KOPT-K1 (cell line): ENCODE data around the gene BLCAP.
"Not testable (repeated sequence)": the region's sequence is repeated elsewhere in the genome, so short reads cannot be mapped to it uniquely, and the experiment has no call there.

Experiments used
- H3K27ac ChIP-seq: fragments of 200-600 bp; sonication (generic); 2 replicates; pipeline ENCODE4 v1.5.1; 2016; ENCODE audit warnings: antibody characterized with exemption, mild to moderate bottlenecking, low read depth, low read length; ENCODE audit not compliant: poor library complexity, severe bottlenecking
- H3K36me3 ChIP-seq: fragments of 200-600 bp; sonication (generic); 2 replicates; pipeline ENCODE4 v1.5.1; 2017; ENCODE audit warnings: antibody characterized with exemption, mild to moderate bottlenecking, low read length, moderate library complexity; ENCODE audit not compliant: insufficient read depth
- H3K9me3 ChIP-seq: fragments of 200-600 bp; sonication (generic); 2 replicates; pipeline ENCODE4 v1.5.1; 2017; ENCODE audit warnings: antibody characterized with exemption, low read length, mild to moderate bottlenecking; ENCODE audit not compliant: insufficient read depth, poor library complexity, severe bottlenecking

BLCAP gene, protein sequence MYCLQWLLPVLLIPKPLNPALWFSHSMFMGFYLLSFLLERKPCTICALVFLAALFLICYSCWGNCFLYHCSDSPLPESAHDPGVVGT

DNA sequence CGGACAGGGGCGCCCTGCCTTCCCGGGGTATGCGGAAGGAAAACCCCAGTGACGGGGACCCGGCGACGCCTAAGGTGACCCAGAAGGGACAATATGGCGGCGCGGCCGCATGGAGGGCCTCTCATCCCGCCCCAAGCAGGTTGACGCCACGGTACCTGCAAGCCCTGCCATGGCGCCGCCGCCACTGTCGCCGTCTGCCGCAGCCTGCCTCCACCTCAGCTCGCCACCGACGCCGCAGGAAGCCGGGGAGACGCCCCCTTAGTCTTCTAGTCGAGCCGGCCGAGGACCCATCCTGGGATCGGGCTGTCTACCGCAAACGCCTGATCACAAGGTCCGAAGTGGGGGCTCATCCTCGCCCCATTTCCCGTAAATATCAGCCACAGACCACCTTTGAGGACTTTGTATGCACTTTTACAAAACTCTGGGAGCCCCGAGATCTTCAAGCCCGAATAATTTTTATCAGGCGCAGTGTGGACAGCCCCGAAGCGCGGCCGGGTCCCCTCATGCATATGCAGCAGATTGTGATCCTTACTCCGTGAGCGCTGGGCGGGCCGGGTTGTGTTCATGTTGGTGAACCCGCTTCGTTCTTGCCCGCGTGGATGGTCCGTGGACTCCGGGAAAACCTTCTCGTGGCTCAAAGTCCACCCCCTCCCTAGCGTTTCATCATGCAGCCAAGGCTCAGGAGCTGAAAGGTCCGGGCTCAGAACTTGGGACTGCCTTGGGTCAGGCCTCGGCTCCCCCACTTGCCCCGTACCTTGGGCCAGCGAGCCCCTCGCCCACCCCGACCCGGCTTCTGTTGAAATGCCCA is at the start of gene BLCAP:
Gene BLCAP (minus strand): TSS at position 239 of the 808 bp plus-strand sequence. CDS start 8,702 bp downstream, outside the sequence.
- Histone ChIP-seq H3K36me3 (no peaks in the 10 kb centered on the region), H3K27ac (peak within 1 kb of the TSS; percentile 90), H3K9me3 (no peaks in the 10 kb centered on the region)

DNA sequence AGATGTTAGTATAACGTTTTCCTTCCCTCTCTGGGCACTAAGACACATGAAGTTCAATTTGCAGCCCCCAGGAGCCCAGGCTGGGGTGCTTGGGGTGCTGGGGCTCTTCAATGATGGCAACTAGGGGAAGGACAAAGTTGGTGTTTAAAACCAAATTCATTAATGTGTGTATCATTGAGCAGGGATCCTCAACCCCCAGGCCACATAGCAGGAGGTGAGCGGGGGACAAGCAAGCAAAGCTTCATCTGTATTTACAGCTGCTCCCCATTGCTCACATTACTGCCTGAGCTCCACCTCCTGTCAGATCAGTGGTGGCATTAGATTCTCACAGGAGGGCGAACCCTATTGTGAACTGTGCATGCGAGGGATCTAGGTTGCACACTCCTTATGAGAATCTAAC is 49.8 kb upstream of the BLCAP start:
- H3K9me3 ChIP-seq, H3K27ac ChIP-seq, H3K36me3 ChIP-seq: not testable (repeated sequence)

DNA sequence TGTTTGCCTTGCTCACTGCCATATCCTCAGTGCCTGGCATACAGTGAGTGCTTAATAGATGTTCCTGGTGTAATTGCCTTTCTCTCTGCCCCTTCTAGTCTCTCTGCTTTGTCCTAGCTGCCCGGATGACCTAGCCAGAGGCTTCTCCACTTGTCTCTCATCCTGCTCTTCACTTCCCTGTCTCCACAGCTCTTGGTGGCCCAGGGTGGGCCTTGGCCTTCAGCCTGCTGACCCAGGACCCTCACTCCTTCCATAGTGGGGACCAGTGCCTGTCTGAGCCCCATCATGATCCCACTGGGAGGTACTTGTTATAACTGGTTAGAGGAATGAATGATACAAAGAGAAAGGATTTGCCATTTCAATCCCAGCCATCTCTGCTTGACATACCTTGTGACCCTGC is 49.2 kb upstream of the BLCAP start:
- no peaks in the 10 kb centered on the region for H3K36me3 ChIP-seq
- no peak overlapping the region for H3K27ac ChIP-seq
- no peaks in the 10 kb centered on the region for H3K9me3 ChIP-seq

DNA sequence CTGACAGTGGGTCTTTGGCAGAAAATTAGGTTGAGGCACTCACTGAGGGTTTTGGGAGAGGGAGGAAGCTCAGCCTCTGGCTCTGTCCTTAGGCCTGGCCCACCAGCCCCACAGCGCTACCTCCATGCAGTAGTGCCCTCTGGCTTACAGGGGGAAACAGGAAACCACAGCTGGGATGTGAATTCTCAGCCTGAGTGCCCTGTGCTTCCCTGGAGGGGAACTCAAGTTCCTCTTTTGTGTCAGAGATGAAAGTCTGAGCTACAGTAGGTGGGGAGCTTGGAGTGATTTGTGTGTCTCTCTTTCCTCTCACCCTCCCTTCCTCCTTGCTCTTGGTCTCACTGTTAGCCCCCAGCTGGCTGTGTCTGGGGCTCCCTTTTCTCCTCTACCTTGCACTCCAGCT is 48.2 kb upstream of the BLCAP start:
- Histone ChIP-seq H3K27ac (no peak overlapping the region), H3K9me3 (no peaks in the 10 kb centered on the region)

DNA sequence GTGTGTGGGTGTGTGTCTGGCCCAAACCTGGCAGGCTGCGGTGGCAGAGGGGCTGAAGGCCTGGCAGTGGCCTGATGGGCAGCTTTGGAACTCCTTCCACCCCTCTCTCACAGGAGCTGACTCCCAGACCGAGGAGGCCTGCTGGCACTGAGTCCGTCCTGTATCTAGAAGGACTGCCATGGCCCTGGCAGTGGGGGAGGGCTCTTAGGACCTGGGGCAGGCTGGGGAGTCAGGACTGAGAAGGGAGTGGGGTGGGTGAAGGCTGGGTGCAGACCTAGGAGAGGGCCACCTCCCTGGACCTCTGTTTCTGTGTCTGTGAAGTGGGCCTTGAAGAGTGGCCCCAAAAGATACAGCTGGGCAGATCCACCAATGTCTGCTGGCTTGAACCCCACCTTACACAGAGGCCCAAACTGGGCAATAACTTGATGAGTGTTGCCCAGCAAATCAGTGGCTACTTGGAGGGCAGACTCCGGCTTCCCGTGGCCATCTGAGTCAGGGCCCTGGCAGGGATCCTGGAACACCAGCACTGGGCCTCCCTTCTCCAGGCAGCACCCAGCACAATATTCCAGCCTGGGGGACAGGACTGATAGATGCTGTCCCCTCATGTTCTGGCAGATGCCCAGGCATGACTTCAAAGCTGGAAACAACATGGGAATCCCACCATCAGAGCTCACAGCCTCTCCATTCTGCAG is 46.7 kb upstream of the BLCAP start:
- Histone ChIP-seq H3K9me3 (no peaks in the 10 kb centered on the region), H3K27ac (no peak overlapping the region), H3K36me3 (no peaks in the 10 kb centered on the region)

More for the DNA sequence above, 48.2 kb upstream of the BLCAP start:
- no peaks in the 10 kb centered on the region for H3K36me3 ChIP-seq

DNA sequence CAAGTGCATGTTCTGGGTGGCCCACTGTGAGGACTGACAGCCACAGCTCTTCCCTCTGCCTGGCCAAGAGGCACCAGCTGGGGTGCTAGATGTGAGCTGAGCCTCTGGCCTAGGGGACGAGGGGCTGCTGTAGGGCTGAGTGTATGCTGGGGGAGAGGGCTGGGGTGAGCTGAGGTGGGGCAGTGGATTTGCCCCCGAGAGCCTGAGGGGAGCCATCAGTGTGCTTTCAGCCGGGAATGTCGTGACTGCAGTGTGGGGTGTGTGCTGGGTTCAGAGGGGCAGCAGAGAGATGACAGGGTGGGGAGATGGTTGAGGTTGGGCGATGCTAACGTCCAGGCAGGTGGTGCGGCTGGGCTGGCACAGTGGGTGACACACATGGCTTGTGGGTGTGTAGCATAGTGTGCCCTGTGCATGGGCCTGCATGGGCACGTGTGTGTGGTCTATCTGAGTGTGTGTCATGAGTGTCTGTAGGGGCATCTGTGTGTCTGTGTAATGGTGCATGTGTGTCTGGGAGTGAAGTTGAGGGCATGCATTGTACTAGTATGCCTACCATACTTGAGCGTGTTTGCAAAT is 46.0 kb upstream of the BLCAP start:
- H3K36me3 ChIP-seq: no peaks in the 10 kb centered on the region

DNA sequence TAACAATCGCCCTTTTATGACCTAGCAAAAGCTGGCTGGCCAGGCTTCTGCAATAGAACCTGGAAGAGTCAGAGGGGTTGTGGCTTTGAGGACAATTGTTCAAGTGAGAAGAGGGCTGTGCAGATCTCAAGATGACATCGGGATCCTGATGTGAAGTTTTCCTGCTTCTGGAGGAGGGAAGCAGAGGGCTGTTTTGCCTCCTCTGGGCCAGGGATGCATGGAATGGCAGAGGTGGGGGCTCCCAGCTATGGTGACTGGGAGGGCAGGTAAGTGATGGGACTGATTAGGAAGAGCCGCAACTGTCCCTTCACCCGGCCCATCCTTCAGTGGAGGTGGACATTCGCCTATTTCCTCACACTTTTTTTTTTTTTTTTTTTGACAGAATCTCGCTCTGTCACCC is 43.4 kb upstream of the BLCAP start:
- H3K36me3 ChIP-seq: no peaks in the 10 kb centered on the region
- no peaks in the 10 kb centered on the region for H3K9me3 ChIP-seq
- H3K27ac ChIP-seq: no peak overlapping the region

More for the DNA sequence above, 46.0 kb upstream of the BLCAP start:
- no peak overlapping the region for H3K27ac ChIP-seq
- no peaks in the 10 kb centered on the region for H3K9me3 ChIP-seq

DNA sequence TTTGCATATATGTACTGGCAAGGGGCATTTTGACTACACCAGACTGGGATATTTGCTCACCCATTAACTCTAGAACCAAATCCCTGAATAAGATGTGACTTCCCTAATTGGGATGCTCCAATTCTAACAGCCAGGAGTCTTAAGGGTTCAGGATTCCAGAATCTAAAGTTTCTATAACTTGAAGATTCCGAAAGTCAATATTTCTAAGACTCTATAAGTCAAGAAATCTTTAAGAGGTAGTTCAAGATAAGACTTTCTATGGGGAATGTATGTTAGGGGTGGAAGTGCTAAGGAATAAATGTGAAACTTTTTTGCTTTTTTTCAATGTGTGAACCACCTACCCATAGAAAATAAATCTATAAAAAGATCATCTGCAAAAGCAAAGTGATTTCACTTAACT is 42.7 kb upstream of the BLCAP start:
- no peak overlapping the region for H3K27ac ChIP-seq
- no peaks in the 10 kb centered on the region for H3K9me3 ChIP-seq
- H3K36me3 ChIP-seq: no peaks in the 10 kb centered on the region

DNA sequence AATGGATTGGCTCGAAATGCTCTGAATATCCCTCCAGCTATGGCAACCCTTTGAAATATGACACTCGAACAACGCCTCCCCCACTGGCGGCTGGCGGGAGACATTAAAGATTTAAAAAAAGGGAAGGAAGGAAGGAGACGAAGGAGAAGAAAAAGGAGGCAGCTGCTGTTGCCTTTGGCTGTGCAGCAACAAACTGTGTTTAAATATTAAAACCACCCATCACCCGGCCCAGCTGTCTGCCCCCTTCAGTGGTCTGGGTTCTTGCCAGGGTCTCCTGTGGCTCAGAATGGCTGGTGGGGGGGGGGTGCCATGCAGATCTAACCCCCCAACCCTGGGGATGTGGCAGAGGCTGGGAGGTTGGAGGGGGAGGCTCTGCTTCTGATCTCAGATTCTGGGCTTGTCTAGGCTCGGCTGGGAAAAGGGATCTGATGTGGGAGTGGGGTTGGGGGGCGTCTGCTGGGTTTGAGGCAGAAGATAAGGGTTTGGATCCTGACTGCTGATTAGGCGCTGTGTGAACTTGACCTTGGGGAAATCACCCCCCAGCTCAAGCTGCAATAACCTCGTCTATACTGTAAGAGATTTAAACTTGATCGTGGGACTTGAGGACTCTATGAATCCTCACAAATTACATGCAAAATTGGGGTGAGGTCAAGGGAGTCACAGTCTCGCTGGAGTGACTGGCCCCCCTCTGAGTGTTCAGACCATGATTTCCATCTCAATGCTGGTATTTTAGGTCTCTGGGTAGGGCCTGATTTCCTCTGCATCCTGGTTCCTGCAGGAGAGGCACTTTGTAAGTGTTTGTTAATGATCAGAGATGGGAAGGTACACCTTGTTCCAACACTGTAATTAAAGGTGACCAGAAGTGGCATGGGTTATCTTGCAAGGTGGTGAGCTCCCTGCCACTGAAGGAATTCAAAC is 40.3 kb upstream of the BLCAP start:
- no peaks in the 10 kb centered on the region for H3K36me3 ChIP-seq
- no peaks in the 10 kb centered on the region for H3K9me3 ChIP-seq
- H3K27ac ChIP-seq: no peak overlapping the region

DNA sequence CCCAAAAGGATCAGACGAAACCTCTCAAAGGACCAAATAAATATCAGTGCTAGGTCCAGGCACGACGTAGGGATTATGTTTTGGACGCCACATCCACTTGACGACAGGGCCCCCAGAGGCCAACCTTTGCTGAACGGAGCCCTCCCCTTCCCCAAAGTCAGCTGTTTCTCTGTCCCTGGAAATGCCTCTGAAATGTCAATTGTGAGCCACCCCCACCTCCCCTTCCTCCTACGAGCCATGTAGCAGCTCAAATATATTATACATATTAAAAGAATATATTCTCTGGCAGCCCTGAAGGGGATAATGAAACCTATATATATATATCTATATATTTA is 39.6 kb upstream of the BLCAP start:
- Histone ChIP-seq H3K9me3 (no peaks in the 10 kb centered on the region), H3K36me3 (no peaks in the 10 kb centered on the region), H3K27ac (no peak overlapping the region)

DNA sequence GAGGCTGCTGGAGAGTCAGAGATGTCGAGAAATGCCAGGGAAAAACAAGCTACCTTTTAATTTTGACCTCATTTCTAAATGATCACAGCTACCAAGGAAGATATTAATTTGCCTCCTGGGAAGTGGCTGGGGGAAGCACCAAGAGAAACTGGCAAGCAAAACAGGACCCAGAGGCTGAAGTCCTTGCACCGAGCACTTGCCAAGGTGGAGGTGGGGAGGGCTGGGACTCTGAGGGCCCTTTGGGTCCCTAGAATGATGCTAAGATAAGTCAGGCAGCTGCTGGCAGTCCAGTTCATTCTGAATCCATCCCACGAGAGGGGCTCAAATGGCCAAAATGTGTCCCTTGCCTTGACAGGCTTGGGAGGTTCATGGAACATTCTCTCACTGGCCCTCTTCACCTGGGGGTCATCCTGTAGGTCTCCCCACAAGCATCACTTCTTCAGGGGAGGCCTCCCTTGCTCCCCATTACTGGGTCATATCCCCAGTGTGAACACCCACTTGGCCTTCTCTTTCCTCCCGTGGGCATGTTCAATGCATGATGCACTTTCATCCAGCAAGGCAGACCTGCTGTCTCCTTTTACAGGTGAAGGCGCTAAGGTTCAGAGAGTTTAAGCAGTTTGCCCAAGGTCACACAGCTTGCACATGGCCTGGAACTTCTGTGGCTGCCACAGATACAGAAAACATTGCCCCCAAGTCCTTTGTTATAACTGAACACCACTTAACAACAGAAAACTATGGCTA is 39.1 kb upstream of the BLCAP start:
- no peaks in the 10 kb centered on the region for H3K36me3 ChIP-seq
- no peak overlapping the region for H3K27ac ChIP-seq

DNA sequence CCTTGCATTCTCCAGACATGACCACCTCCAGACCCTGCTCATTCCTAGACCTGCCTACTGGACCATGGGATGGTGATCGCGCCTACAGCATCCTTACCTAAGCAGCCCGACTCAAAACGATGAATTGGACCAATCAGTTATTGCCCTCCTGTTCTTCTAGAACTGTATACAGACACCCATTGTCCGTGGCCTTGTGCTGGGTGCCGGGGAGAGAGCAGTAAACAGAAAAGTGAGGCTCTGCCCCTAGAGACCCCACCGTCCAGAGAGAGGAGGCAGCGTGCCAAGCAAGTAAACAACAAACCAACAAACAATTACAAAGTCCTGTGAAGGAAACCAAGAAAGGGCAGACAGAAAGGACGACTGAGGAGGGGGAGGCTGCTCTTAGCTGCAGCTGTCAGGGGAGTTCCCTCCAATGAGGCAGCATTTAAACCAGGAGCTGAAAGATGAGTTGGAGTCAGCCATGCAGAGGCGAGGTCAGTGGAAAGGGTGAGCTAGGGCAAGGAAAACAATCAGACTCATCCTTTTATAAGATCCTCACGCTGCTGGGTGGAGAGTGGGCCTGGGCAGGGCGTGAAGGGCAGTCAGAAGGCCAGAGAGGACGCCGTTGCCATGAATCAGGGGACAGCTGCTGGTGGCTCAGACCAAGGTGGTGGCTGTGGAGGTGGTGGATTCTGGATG is 37.6 kb upstream of the BLCAP start:
- no peak overlapping the region for H3K27ac ChIP-seq
- H3K9me3 ChIP-seq: no peaks in the 10 kb centered on the region
- H3K36me3 ChIP-seq: no peaks in the 10 kb centered on the region

More for the DNA sequence above, 39.1 kb upstream of the BLCAP start:
- H3K9me3 ChIP-seq: no peaks in the 10 kb centered on the region

DNA sequence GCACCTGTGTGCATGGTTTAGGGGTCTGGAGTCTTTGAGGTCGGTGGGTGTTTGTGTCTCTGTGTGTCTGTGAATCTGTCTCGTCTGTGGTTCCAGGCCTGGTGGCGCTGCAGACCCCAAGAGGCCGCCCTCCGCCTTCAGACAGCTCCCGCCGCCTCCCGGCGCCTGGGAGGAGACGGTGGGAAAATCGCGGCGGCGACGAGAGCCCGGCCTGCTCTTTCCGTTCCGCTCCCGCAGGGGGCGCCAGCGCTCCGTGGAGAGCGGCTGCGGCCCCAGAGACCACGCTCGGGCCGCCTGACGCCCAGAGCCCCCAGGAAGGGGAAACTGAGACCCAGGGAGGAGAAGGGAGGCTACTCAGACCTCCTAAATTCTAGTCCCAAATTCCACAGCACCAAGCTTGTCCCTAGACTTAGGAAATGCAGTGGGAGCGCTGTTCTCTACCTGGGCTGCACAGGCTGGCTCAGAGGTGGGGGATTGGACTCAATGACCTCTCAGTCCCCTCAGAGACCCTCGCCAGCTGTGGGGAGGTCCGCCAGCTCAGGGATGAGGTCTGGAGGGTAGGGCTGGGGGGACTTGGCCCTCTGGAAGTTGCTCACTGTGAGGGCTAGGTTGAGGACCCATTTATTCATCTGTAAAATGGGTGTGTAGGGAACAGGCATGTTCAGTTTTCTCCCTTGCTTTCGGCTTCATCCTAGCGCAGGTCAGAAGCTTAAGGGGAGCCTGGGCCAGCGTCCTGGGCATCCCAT is 36.9 kb upstream of the BLCAP start:
- H3K36me3 ChIP-seq: no peaks in the 10 kb centered on the region
- no peak overlapping the region for H3K27ac ChIP-seq
- no peaks in the 10 kb centered on the region for H3K9me3 ChIP-seq
